GM18519 (cell line): Measurements from ENCODE around the gene CACNA1F.

Experiments used
- ATAC-seq: cut with Tn5 transposase; IDR thresholded peaks from one replicate; pipeline ENCODE4 v1.9.1; 2021; ENCODE audit warnings: mild to moderate bottlenecking, moderate library complexity; ENCODE audit not compliant: unreplicated experiment, low FRiP score

CACNA1F gene

GRCh38 chrX:49231333-49232000 is 1.7 kb downstream of the CACNA1F start:
- no peak for ATAC-seq

- no peak for ATAC-seq
Observed at GRCh38 chrX:49230500-49231232, 2.5 kb downstream of the CACNA1F start.

- no peak for ATAC-seq
Observed at GRCh38 chrX:49228185-49228584, 5.0 kb downstream of the CACNA1F start.

- no peak for ATAC-seq
Observed at GRCh38 chrX:49227726-49228125, 5.4 kb downstream of the CACNA1F start.

- no peak for ATAC-seq
Observed at GRCh38 chrX:49226946-49227345, 6.2 kb downstream of the CACNA1F start.

GRCh38 chrX:49225858-49226257 is 7.3 kb downstream of the CACNA1F start:
- no peak for ATAC-seq

GRCh38 chrX:49221868-49222267 is 11.3 kb downstream of the CACNA1F start:
- ATAC-seq = no peak

- no peak for ATAC-seq
Observed at GRCh38 chrX:49220100-49220499, 13.0 kb downstream of the CACNA1F start.

GRCh38 chrX:49214996-49215526 is 18.1 kb downstream of the CACNA1F start:
- ATAC-seq = no peak

GRCh38 chrX:49214416-49214815 is 18.7 kb downstream of the CACNA1F start:
- no peak for ATAC-seq

- ATAC-seq = no peak
Observed at GRCh38 chrX:49212861-49213260, 20.3 kb downstream of the CACNA1F start.

GRCh38 chrX:49212209-49212608 is 20.9 kb downstream of the CACNA1F start:
- ATAC-seq = no peak

- ATAC-seq = no peak
Observed at GRCh38 chrX:49211074-49211473, 22.1 kb downstream of the CACNA1F start.

- ATAC-seq = no peak
Observed at GRCh38 chrX:49210406-49210805, 22.7 kb downstream of the CACNA1F start.

GRCh38 chrX:49209434-49210251 is 23.5 kb downstream of the CACNA1F start:
- no peak for ATAC-seq

GRCh38 chrX:49208399-49208798 is 24.7 kb downstream of the CACNA1F start:
- ATAC-seq = no peak

GRCh38 chrX:49206543-49206942 is 26.6 kb downstream of the CACNA1F start:
- no peak for ATAC-seq

- no peak for ATAC-seq
Observed at GRCh38 chrX:49205443-49205842, 27.7 kb downstream of the CACNA1F start.

- ATAC-seq = no peak
Observed at GRCh38 chrX:49204709-49205108, 28.4 kb downstream of the CACNA1F start.

GRCh38 chrX:49204017-49204416 is 29.1 kb downstream of the CACNA1F start:
- ATAC-seq = no peak

- ATAC-seq = no peak
Observed at GRCh38 chrX:49203536-49203935, 29.6 kb downstream of the CACNA1F start.
